NCI-H2171 treated with DMSO at 0.1 percent for 48 hours (cell line): ENCODE measurements around the gene CXCL10.

ENCODE experiments used
- DNase-seq: peaks from one replicate; lab custom pipeline; 2025; lab: John Stamatoyannopoulos, UW

Gene CXCL10

GRCh38 chr4:75992462-75992861 lies 30.8 kb downstream of the CXCL10 start:
- DNase-seq: no peak

- no peak for DNase-seq
These were observed 33.3 kb downstream of the CXCL10 start for GRCh38 chr4:75989846-75990528.

- no peak for DNase-seq
These were observed 38.2 kb downstream of the CXCL10 start for GRCh38 chr4:75985116-75985515.

GRCh38 chr4:75980576-75980975 lies 42.7 kb downstream of the CXCL10 start:
- no peak for DNase-seq

- DNase-seq: no peak
These were observed 47.1 kb downstream of the CXCL10 start for GRCh38 chr4:75976177-75976576.

- no peak for DNase-seq
These were observed 49.5 kb downstream of the CXCL10 start for GRCh38 chr4:75973766-75974165.
